AG04449 (cell line): ENCODE measurements around the gene ZCCHC8.

Experiments
- CTCF ChIA-PET: fragments of 350-600 bp; formaldehyde crosslinking; extraction: SDS; loops from one replicate; lab custom pipeline; 2021; ENCODE audit warnings: antibody characterized with exemption; lab: Yijun Ruan, JAX
- POLR2A ChIA-PET: fragments of 400-600, 350-600 bp; formaldehyde crosslinking; extraction: SDS; loops from one replicate; lab custom pipeline; 2020; ENCODE audit warnings: antibody characterized with exemption, inconsistent platforms; lab: Yijun Ruan, JAX
- DNase-seq: peaks from one replicate; pipeline ENCODE4 v3.0.0-alpha.2; 2010; ENCODE audit warnings: low read depth, low spot score
- H3K4me3 ChIP-seq: 2 replicates; pipeline ENCODE4 v1.5.1; 2011; ENCODE audit warnings: low read depth, mild to moderate bottlenecking, control low read depth, low read length
- TF ChIP-seq, protein P1 (sequence below): IDR thresholded peaks from one replicate; pipeline ENCODE4 v1.5.1; 2011; ENCODE audit warnings: mild to moderate bottlenecking, moderate library complexity, low read length, control low read depth, inconsistent platforms; ENCODE audit not compliant: insufficient read depth; ENCODE audit errors: missing control alignments

The ZCCHC8 gene

GRCh38 chr12:122459211-122459610, 41.5 kb downstream of the ZCCHC8 start:
- POLR2A ChIA-PET = no interaction called here
- CTCF ChIA-PET = interaction anchor here (3.5 to 11.3 kb wide), 2 partner anchors 13 to 60 kb away, joined by 13 to 59 read pairs; no protein-coding TSS in a partner anchor
- H3K4me3 ChIP-seq = no peak overlapping the region
- TF ChIP-seq, protein P1, sequence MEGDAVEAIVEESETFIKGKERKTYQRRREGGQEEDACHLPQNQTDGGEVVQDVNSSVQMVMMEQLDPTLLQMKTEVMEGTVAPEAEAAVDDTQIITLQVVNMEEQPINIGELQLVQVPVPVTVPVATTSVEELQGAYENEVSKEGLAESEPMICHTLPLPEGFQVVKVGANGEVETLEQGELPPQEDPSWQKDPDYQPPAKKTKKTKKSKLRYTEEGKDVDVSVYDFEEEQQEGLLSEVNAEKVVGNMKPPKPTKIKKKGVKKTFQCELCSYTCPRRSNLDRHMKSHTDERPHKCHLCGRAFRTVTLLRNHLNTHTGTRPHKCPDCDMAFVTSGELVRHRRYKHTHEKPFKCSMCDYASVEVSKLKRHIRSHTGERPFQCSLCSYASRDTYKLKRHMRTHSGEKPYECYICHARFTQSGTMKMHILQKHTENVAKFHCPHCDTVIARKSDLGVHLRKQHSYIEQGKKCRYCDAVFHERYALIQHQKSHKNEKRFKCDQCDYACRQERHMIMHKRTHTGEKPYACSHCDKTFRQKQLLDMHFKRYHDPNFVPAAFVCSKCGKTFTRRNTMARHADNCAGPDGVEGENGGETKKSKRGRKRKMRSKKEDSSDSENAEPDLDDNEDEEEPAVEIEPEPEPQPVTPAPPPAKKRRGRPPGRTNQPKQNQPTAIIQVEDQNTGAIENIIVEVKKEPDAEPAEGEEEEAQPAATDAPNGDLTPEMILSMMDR = no peak
- no peak for DNase-seq

- ChIA-PET POLR2A (no interaction called here), CTCF (interaction anchor here (0.6 to 11.3 kb wide), 3 partner anchors 8 to 59 kb away, joined by 3 to 59 read pairs (median 13); no protein-coding TSS in a partner anchor)
- no peak overlapping the region for H3K4me3 ChIP-seq
- TF ChIP-seq, protein P1 = no peak
- no peak for DNase-seq
Measured at GRCh38 chr12:122458105-122459035, 42.4 kb downstream of the ZCCHC8 start.

GRCh38 chr12:122457627-122458026, 43.1 kb downstream of the ZCCHC8 start:
- ChIA-PET POLR2A (no interaction called here), CTCF (interaction anchor here (0.6 to 11.3 kb wide), 2 partner anchors 8 to 15 kb away, joined by 3 to 59 read pairs; no protein-coding TSS in a partner anchor)
- no peak for DNase-seq
- no peak overlapping the region for H3K4me3 ChIP-seq
- TF ChIP-seq, protein P1 = no peak

- DNase-seq = no peak
- TF ChIP-seq, protein P1 = no peak
- POLR2A ChIA-PET = no interaction called here
- CTCF ChIA-PET = interaction anchor here (11.3 kb wide), 1 partner anchor 18 kb away, joined by 59 read pairs; no protein-coding TSS in a partner anchor
- no peak overlapping the region for H3K4me3 ChIP-seq
Measured at GRCh38 chr12:122454739-122455138, 46.0 kb downstream of the ZCCHC8 start.

DNA sequence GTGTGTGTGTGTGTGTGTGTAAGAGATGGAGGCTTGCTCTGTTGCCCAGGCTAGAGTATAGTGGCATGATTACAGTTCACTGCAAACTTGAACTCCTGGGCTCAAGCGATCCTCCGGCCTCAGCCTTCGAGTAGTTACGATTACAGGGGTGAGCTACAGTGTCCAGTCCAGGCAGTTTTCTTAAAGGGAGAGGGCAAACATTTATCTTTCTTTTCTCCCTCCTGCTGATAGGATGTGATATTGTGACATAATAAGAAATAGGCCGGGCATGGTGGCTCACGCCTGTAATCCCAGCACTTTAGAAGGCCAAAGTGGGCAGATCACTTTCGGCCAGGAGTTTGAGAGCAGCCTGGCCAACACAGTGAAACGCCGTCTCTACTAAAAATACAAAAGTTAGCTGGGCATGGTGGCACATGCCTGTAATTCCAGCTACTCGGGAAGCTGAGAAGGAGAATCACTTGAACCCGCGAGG, 46.4 kb downstream of the ZCCHC8 start:
- TF ChIP-seq, protein P1 = no peak
- ChIA-PET POLR2A (no interaction called here), CTCF (interaction anchor here (11.3 kb wide), 1 partner anchor 18 kb away, joined by 59 read pairs; no protein-coding TSS in a partner anchor)
- H3K4me3 ChIP-seq = no peak overlapping the region
- no peak for DNase-seq
